GM19193 (cell line): ENCODE data around the gene SH3TC2.

Source experiments
- POLR2A ChIP-seq: IDR thresholded peaks from 4 replicates; pipeline ENCODE4 v1.6.1; 2011; ENCODE audit not compliant: insufficient read depth, insufficient read length; ENCODE audit errors: extremely low read depth

The SH3TC2 gene

DNA sequence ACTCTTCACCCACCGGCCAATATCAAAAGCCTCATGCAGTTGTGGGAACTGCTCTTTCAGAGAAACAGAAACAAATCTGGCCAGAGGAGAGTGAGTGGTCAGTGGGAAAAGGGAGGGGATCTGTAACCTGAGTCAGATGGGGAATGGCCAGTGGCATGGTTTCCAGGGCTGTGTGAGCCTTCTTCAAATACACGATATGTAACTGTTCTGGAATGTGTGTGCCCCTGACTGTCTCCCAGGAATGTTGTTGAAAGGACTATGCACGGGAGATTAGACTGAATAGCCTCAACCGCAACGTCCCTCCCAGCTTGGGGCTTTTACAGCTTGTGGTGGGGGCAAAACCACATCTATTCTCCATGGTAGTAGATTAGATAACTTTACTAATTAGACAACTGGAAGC lies 60.8 kb downstream of the SH3TC2 start:
- no peak for TF ChIP-seq POLR2A

DNA sequence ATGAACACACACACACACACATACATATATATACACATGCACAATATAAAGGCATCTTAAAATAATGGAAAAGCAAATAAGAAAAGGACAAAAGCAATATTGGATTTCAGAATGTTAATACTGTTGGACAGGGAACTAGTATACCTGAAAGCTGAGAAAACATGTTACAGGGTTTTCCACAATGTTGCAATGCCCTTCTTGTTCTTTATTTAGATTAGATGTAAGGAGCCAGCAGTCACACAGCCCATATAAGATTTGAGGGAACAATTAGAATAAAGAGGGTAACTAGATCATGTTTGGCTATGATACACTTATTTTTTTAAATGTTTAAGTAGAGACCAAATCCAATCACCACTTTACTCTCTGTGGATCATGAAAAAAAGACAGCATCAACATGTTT lies 61.7 kb downstream of the SH3TC2 start:
- no peak for TF ChIP-seq POLR2A

DNA sequence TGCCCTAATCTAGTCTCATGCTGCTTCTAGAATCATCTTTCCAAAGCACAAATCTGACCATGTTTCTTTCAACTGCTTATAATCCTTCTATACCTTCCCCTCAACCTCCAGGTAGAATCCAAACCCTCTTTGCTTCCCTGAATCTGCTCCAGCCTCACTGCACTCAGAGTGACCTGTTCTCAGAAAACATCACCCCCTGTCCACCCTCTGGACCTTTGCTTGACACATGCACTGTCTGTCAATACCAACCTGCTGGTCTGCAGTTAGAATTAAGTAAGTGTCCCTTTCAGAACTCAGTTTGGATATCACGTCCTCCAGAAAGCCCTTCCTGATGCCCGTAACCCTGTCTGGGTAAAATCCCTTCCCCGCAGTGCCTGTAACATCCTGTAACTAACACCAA lies 63.1 kb downstream of the SH3TC2 start:
- TF ChIP-seq POLR2A, result no peak

DNA sequence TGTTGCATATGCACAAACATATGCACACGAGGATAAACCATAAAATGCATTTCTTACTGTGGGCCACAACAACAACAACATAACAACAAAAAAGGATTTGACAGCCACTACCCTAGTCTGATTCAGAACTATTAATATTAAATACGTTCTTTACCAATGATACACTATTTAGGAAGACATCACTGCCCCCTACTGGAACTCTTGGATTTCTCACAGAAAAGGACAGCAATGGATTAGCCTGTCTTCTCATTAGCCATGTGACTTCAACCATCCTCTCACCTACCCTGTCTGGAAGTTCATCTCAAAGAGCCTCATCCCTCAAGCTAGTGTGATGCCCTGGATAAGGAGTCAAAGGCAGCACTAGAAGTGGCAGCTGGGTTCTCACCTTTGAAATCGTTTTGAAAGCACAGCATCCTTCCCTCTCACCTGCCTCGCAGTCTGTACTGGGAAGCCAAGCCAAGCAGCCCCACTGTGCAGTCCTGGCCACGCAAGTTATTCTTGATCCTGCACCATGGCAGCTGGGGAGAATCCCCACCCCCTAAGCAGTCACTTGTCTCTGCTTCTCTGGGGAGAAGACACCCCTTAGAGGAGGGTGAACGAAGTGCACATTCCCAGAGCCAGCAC lies 64.6 kb downstream of the SH3TC2 start:
- TF ChIP-seq POLR2A, result no peak

DNA sequence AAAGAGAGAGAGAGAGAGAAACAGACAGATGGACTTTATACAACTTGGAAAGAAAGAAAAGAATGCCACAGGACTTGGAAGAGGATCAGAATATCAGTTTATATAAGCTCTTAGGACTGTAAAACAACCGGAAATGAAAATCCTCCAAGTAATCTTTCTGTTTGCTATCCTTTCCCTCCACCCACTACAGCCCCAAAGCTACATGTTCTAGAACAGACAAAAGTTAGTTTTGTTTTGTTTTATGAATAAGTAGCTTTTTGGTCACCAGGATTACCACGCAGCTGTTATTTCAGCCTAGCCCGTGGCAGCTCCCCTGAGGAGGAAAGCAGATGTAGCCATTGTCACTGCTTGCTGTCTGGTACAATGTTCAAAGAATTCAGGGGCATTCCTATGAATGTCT lies 66.6 kb downstream of the SH3TC2 start:
- TF ChIP-seq POLR2A, result no peak

DNA sequence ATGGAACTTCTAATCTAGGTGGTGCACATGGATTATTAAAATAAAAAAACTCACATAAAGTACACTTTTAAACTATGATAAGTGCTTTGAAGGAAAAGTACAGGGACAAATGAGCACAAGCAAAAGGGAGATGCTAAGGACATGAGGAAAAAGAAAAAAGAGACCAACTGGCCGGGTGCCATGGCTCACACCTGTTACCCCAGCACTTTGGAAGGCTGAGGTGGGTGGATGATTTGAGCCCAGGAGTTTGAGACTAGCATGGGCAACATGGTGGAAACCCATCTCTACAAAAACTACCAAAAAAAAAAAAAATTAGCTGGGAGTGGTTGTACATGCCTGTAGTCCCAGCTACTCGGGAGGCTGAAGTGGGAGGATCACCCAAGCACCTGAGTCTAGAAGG lies 67.1 kb downstream of the SH3TC2 start:
- TF ChIP-seq POLR2A, result no peak

DNA sequence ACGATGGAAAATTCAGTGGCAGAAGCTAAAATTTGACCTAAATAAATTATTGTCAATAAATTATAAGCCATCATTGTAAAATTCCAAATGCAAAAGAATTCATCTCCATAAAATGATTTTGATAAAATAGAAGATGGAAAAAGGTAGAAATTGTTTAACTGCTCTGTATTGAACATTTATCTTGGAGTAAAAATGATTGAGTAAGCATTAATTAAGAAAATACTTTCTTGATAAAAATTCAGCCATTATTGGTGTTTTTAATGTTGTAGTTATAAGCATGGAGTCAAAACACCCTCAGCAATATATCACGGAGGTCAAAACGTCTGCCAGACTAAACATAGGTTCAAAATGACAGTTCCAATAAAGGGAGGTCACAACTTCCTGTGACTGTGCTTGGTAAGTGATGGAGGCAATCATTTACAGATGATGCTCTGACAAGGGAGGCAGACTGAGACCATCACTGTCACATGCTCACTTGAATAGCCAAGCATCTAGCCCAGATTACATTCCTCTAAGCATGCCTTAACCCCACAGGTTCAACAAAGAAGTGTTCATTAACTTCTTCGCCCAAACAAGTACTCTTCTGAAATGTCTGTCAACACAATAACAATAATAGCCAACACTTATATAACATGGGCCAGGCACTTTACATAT lies 69.5 kb downstream of the SH3TC2 start:
- no peak for TF ChIP-seq POLR2A

DNA sequence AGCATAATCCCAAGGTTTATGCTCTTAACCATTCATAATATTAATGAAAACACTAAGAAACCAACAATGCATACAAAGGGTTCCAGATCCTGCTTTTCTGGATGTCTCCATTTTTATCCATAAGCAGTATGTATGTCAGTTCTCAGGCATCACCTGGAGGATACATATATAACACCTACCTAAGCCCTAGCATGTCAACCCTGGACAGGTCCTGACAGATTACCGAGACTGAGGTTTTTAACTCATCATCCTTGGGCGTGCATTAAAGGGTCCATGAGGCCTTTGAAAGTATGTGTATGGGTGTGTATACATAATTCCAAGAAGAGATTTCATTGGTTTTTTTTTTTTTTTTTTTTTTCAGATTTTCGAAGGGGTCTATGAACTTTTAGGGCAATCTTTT lies 70.6 kb downstream of the SH3TC2 start:
- no peak for TF ChIP-seq POLR2A

DNA sequence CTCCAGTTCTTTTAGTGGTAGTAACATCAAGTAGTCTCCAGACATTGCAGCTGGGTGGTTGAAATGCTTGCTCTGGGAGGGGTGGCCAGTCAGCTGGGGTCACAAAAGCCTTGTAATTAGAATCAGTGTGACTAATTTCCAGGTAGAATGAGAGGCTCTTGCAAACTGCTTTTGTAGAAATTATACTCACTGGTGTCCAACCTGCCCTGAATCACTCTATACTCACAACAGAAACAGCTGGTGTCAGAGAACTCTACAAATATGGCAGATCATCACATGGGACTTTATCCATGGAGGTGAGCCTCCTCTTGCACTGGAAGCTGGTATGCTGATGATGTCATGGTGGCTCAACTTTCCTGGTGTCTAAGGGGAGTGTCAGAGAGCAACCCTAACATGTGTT lies 71.3 kb downstream of the SH3TC2 start:
- no peak for TF ChIP-seq POLR2A

DNA sequence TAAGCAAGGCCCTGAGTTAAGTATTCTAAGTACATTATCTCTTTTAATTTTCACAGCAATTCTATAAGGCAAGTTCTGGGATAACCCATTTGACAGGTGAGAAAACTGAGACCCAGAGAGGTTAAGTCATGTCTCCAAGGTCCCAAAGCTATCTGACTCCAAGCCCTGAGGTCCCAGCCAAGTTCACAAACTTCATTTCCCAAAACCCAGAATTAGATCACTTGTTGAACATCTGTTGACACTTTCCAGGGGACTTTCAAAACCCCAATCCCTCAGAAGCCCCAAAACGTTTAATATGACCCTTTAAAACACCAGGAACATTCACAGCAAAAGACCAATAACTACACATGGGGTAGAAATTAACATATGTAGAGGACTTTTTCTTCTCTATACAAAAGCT lies 72.0 kb downstream of the SH3TC2 start:
- TF ChIP-seq POLR2A, result no peak

DNA sequence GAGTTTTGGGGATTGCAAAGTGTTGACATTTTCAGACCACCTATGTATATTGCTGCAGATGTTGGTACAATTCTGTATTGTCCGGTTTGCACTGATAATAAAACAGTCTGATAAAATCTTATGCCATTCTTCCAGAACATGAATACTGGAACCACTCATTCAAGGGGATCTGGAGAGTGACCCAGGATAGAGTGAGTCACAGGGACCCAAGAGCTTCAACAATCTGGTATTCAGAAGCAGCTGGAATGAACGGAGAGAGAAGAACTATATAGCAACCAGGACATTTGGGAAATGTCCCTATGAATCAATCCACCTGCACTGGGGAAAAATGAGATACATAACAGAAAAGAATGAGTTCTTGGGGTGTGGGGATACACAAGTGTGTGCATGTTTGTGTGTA lies 73.3 kb downstream of the SH3TC2 start:
- TF ChIP-seq POLR2A, result no peak

DNA sequence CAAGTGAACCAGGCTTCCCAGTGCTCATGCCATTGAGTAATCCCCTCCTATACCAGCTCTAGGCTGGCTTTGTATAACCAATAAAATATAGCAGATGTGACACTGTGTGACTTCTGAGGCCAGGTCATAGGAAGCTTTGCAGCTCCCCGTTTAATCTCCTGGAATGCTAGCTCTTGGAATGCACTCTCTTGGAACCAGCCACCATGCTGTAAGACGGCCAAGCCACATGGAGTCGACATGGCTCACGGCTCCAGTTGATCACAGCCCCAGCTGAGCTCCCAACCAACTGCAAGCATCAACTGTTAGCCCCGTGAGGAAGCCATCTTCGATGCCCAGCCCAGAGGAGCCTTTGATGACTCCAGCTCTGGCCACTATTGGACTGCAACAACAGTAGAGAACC lies 74.5 kb downstream of the SH3TC2 start:
- TF ChIP-seq POLR2A, result no peak

DNA sequence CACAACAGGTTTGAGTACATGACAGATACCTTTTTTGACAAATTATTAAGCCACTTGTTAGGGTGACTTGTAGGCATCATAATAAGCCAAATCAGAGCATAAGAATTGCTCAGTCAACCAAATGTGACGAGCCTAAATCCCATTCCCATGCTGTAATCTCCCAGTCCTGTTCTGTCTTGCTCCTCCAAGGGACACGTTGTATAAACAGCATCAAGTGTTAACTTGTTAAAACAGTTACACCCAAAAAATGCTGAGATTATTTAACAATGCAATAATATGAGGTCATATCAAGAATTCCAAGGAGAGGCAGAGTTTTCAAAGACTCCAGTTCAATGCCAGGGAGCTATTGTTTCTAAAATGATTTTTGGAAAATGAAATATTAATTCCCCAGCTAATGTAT lies 76.2 kb downstream of the SH3TC2 start:
- TF ChIP-seq POLR2A, result no peak

DNA sequence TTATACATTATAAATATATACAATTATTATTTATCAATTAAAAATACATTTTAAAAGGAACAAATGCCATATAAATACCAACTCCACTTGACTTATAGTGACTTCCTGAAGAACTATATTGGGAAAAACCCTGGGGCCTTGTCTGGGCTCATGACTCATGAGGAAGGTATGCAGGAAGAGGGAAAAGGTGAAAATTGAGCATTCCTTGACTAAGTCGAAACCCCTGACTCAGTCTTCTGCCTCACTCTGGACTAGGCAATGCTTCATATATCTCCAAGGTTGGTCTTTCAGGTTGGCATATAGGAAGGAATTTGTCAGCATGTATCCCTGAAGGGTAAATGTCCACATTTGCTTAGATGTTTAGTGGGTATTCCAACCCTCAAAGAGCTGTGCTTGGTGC lies 78.5 kb downstream of the SH3TC2 start:
- TF ChIP-seq POLR2A, result no peak

DNA sequence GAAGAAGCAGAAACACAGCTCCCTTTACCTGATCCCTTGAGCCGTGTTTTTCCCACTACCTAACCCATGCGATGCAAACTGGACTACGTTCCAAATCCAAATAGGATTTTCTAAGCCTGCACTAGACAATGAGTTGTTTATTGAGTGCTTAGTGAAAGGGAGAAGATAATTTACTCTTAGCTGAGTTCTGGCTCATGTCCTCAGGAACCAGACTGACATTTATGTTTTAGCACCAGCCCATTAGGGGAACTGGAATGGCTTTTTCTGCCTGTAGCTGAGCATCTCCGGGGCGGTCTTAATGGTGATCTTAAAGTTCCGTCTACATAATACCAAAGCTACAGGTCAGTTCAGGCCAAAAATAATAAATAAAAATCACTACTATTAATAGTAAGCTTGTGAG lies 81.5 kb downstream of the SH3TC2 start:
- TF ChIP-seq POLR2A, result no peak

DNA sequence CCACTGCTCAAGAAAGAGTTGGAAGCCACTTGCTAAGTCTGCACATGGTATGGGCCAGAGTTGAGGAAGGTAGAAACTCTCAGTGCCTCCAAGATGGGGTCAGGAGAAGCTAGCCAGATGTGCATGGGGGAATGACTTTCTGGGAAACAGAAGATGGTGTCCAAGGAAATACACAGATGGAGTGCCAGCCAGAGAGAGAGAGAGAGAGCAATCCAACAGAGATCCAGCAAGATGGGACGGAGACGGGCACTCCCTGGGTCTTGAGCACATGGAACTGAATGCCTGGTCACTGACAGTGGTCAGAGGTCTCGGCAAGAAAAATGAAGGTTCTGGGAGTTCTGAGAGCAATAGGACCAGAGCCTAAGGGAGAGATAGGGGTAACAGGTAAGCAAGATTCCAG lies 82.1 kb downstream of the SH3TC2 start:
- no peak for TF ChIP-seq POLR2A
